H1 (cell line): Measurements from ENCODE around the gene SMTNL2. TPM values are rescaled to one million over a fixed set of nuclear protein-coding genes. Genes with fewer than 3 reads are reported as not detected.

ENCODE experiments used
- CTCF ChIA-PET: fragments of 300-600 bp; sonication (Branson Sonifier 250); formaldehyde crosslinking; loops from one replicate; lab custom pipeline; 2021; ENCODE audit not compliant: partially characterized antibody; lab: Charles Lee
- POLR2A ChIA-PET: fragments of 300-600 bp; sonication (Branson Sonifier 250); formaldehyde crosslinking; loops from one replicate; lab custom pipeline; 2021; ENCODE audit warnings: inconsistent platforms; ENCODE audit not compliant: partially characterized antibody; lab: Charles Lee
- DNase-seq, 2 experiments: peaks; one replicate each; pipeline versions ENCODE4 v3.0.0 to v3.0.0-alpha.2; 2010 to 2022; ENCODE audit warnings: low spot score in 2 of 2, low read depth in 1 of 2, mixed read lengths in 1 of 2
- FAIRE-seq: peaks from 2 replicates; lab custom pipeline; 2011; peaks lifted over from hg19 to GRCh38; lab: Jason Lieb, UNC
- H2AFZ ChIP-seq: 2 replicates; pipeline ENCODE4 v1.8.1; 2012; ENCODE audit warnings: low read length, inconsistent platforms
- H2AK5ac ChIP-seq: 2 replicates; pipeline ENCODE4 v1.6.1; 2013; ENCODE audit warnings: low read depth, low read length
- H2BK120ac ChIP-seq: replicated peaks from 2 replicates; pipeline ENCODE3; 2013; ENCODE audit warnings: low read depth, low read length, inconsistent platforms
- H2BK12ac ChIP-seq: 2 replicates; pipeline ENCODE4 v1.6.1; 2013; ENCODE audit warnings: low read depth, low read length
- H2BK15ac ChIP-seq: 2 replicates; pipeline ENCODE4 v1.6.1; 2013; ENCODE audit warnings: low read length
- H2BK20ac ChIP-seq: 2 replicates; pipeline ENCODE4 v1.6.1; 2013; ENCODE audit warnings: low read length
- H2BK5ac ChIP-seq: 2 replicates; pipeline ENCODE4 v1.6.1; 2013; ENCODE audit warnings: low read depth, low read length
- H3K14ac ChIP-seq: 2 replicates; pipeline ENCODE4 v1.6.1; 2013; ENCODE audit warnings: inconsistent platforms; ENCODE audit not compliant: insufficient read length
- H3K18ac ChIP-seq: 2 replicates; pipeline ENCODE4 v1.6.1; 2013; ENCODE audit warnings: low read length; ENCODE audit errors: extremely low read depth
- H3K23ac ChIP-seq: 2 replicates; pipeline ENCODE4 v1.6.1; 2013; ENCODE audit warnings: inconsistent platforms; ENCODE audit not compliant: insufficient read length
- H3K23me2 ChIP-seq: 2 replicates; pipeline ENCODE4 v1.6.1; 2013; ENCODE audit warnings: low read depth, low read length
- H3K27ac ChIP-seq: 2 replicates; pipeline ENCODE4 v1.6.1; 2011; ENCODE audit warnings: low read depth, low read length, inconsistent platforms
- H3K27me3 ChIP-seq, 4 experiments: replicated peaks in 1 of 4; 1 replicate in 1 of 4; 2 replicates in 3 of 4; pipeline versions ENCODE4 v1.6.1 to v1.8.1; 2011 to 2013; ENCODE audit warnings: low read length in 3 of 4, mild to moderate bottlenecking in 3 of 4, inconsistent platforms in 2 of 4, mixed read lengths in 2 of 4, moderate library complexity in 1 of 4; ENCODE audit not compliant: control insufficient read depth in 3 of 4, insufficient read depth in 3 of 4; ENCODE audit errors: extremely low read depth in 1 of 4
- H3K36me3 ChIP-seq, 4 experiments: 2 replicates each; pipeline versions ENCODE4 v1.6.1 to v1.8.1; 2011 to 2013; ENCODE audit warnings: mild to moderate bottlenecking in 4 of 4, low read length in 3 of 4, moderate library complexity in 2 of 4, control low read depth in 1 of 4, inconsistent platforms in 1 of 4; ENCODE audit not compliant: insufficient read depth in 4 of 4, control insufficient read depth in 2 of 4
- H3K4ac ChIP-seq: replicated peaks from 2 replicates; pipeline ENCODE3; 2013; ENCODE audit warnings: low read length, low read depth, mixed read lengths, inconsistent platforms; ENCODE audit not compliant: insufficient read length
- H3K4me1 ChIP-seq, 4 experiments: replicated peaks in 1 of 4; 1 replicate in 1 of 4; 2 replicates in 3 of 4; pipeline versions ENCODE4 v1.6.1 to v1.8.1; 2011 to 2013; ENCODE audit warnings: low read length in 3 of 4, inconsistent platforms in 2 of 4, mixed read lengths in 1 of 4; ENCODE audit not compliant: insufficient read depth in 4 of 4, control insufficient read depth in 3 of 4
- H3K4me2 ChIP-seq, 2 experiments: 2 replicates each; pipeline versions ENCODE4 v1.6.1 to v1.8.1; 2011 to 2013; ENCODE audit warnings: low read depth in 2 of 2, low read length in 2 of 2, control low read depth in 1 of 2, inconsistent platforms in 1 of 2, mild to moderate bottlenecking in 1 of 2; ENCODE audit not compliant: insufficient read depth in 1 of 2
- H3K4me3 ChIP-seq, 4 experiments: fragments of 200-600, 300-600 bp in 1 of 4; sonication (generic), shearing (Covaris generic), sonication (Bioruptor Twin) in 1 of 4; 2 replicates each; pipeline versions ENCODE4 v1.5.1 to v1.8.1; 2011 to 2016; ENCODE audit warnings: low read length in 4 of 4, low read depth in 3 of 4, control low read depth in 2 of 4, inconsistent platforms in 2 of 4, mild to moderate bottlenecking in 2 of 4, mixed read lengths in 1 of 4, moderate library complexity in 1 of 4; ENCODE audit not compliant: insufficient read depth in 2 of 4; ENCODE audit errors: extremely low read depth in 1 of 4
- H3K56ac ChIP-seq: replicated peaks from 2 replicates; pipeline ENCODE3; 2013; ENCODE audit warnings: low read depth, mild to moderate bottlenecking, mixed read lengths, low read length, inconsistent platforms; ENCODE audit not compliant: insufficient read length
- H3K79me1 ChIP-seq: 2 replicates; pipeline ENCODE4 v1.6.1; 2013; ENCODE audit warnings: low read depth, low read length, control low read depth
- H3K79me2 ChIP-seq, 2 experiments: 2 replicates each; pipeline versions ENCODE4 v1.6.1 to v1.8.1; 2012 to 2013; ENCODE audit warnings: low read length in 2 of 2, mild to moderate bottlenecking in 2 of 2, inconsistent platforms in 1 of 2; ENCODE audit not compliant: insufficient read depth in 2 of 2, control insufficient read depth in 1 of 2
- H3K9ac ChIP-seq, 4 experiments: replicated peaks in 1 of 4; 1 replicate in 1 of 4; 2 replicates in 3 of 4; pipeline versions ENCODE4 v1.6.1 to v1.8.1; 2011 to 2013; ENCODE audit warnings: low read depth in 3 of 4, low read length in 3 of 4, control low read depth in 2 of 4, mild to moderate bottlenecking in 2 of 4, moderate library complexity in 2 of 4, inconsistent platforms in 1 of 4; ENCODE audit errors: extremely low read depth in 1 of 4
- H3K9me3 ChIP-seq, 2 experiments: 2 replicates each; pipeline versions ENCODE4 v1.6.1 to v1.8.1; 2012 to 2013; ENCODE audit warnings: mild to moderate bottlenecking in 2 of 2, moderate library complexity in 2 of 2, control low read depth in 1 of 2, inconsistent platforms in 1 of 2, low read depth in 1 of 2, low read length in 1 of 2, mixed read lengths in 1 of 2; ENCODE audit not compliant: insufficient read depth in 2 of 2
- H4K20me1 ChIP-seq, 2 experiments: replicated peaks in 1 of 2; 2 replicates each; pipeline versions ENCODE3 to v1.8.1; 2011 to 2013; ENCODE audit warnings: inconsistent platforms in 2 of 2, low read length in 2 of 2, mild to moderate bottlenecking in 1 of 2; ENCODE audit not compliant: insufficient read depth in 2 of 2, control insufficient read depth in 1 of 2
- H4K5ac ChIP-seq: 2 replicates; pipeline ENCODE4 v1.6.1; 2013; ENCODE audit warnings: low read length, low read depth, mixed read lengths, inconsistent platforms; ENCODE audit not compliant: insufficient read length
- H4K8ac ChIP-seq: 2 replicates; pipeline ENCODE4 v1.8.0; 2013; ENCODE audit warnings: mild to moderate bottlenecking, moderate library complexity, low read length, inconsistent platforms; ENCODE audit not compliant: insufficient read depth; ENCODE audit errors: extremely low read depth
- H4K91ac ChIP-seq: replicated peaks from 2 replicates; pipeline ENCODE3; 2013; ENCODE audit warnings: low read length, mixed read lengths, inconsistent platforms; ENCODE audit not compliant: insufficient read length
- CBX8 ChIP-seq: fragments of 300-800, 300-1000 bp; sonication (generic); IDR thresholded peaks from 2 replicates; pipeline ENCODE4 v1.7.1; 2016; ENCODE audit warnings: low read depth, low read length, borderline replicate concordance
- CTBP2 ChIP-seq: IDR thresholded peaks from 2 replicates; pipeline ENCODE4 v1.7.0; 2011; ENCODE audit warnings: borderline replicate concordance, mild to moderate bottlenecking, moderate library complexity, mixed read lengths, low read length; ENCODE audit not compliant: insufficient read depth, insufficient read length
- KDM1A ChIP-seq: fragments of 200-600, 300-600 bp; sonication (generic); IDR thresholded peaks from 2 replicates; pipeline ENCODE4 v1.7.1; 2016; ENCODE audit warnings: mild to moderate bottlenecking, low read length, borderline replicate concordance
- MAFK ChIP-seq: IDR thresholded peaks from 2 replicates; pipeline ENCODE4 v1.6.1; 2012; ENCODE audit warnings: low read depth, mild to moderate bottlenecking, improper control_type of control experiment, low read length
- POLR2A ChIP-seq, 2 experiments: IDR thresholded peaks; 1 replicate in 1 of 2; 2 replicates in 1 of 2; pipeline ENCODE4 v1.6.1; 2011; ENCODE audit warnings: low read depth in 2 of 2, low read length in 2 of 2, mild to moderate bottlenecking in 2 of 2; ENCODE audit errors: control extremely low read depth in 1 of 2
- POU5F1 ChIP-seq: IDR thresholded peaks from 2 replicates; pipeline ENCODE4 v1.6.1; 2011; ENCODE audit warnings: low read depth, mild to moderate bottlenecking, low read length, moderate library complexity
- RAD21 ChIP-seq, 2 experiments: IDR thresholded peaks in 1 of 2; conservative IDR thresholded peaks in 1 of 2; 2 replicates each; pipeline ENCODE4 v1.6.1; 2011; ENCODE audit warnings: low read depth in 2 of 2, low read length in 2 of 2, improper control_type of control experiment in 1 of 2, inconsistent platforms in 1 of 2, mild to moderate bottlenecking in 1 of 2, moderate library complexity in 1 of 2
- SP1 ChIP-seq: IDR thresholded peaks from 2 replicates; pipeline ENCODE4 v1.6.1; 2011; ENCODE audit warnings: low read depth, low read length
- TBP ChIP-seq: IDR thresholded peaks from 2 replicates; pipeline ENCODE4 v1.6.1; 2011; ENCODE audit warnings: low read depth, low read length, improper control_type of control experiment
- WGBS, 2 experiments: shearing (Covaris generic) in 1 of 2; methylation state at CpG; one replicate each; pipeline versions ENCODE4 v1.1.6 to v1.1.7; 2013 to 2015; ENCODE audit warnings: low lambda C conversion rate in 2 of 2, mixed read lengths in 2 of 2, inconsistent platforms in 1 of 2, low coverage in 1 of 2, missing lambda C conversion rate in 1 of 2; ENCODE audit not compliant: insufficient replicate concordance in 2 of 2, insufficient coverage in 1 of 2, insufficient read length in 1 of 2; ENCODE audit errors: extremely low coverage in 1 of 2, missing lambda C conversion rate in 1 of 2; 5-methylcytosine and 5-hydroxymethylcytosine counted together
- polyA plus RNA-seq, 7 experiments: library from polyadenylated mRNA; depleted of rRNA in 3 of 7; stranded (reverse) in 5 of 7; unstranded in 2 of 7; fragments of >200 nt in 5 of 7; fragments of 200-250 nt in 2 of 7; gene quantifications; 1 replicate in 5 of 7; 2 replicates in 1 of 7; 4 replicates in 1 of 7; pipeline versions ENCODE4 v1.2.1 to v1.2.3, GENCODE V29; 2011 to 2013; ENCODE audit warnings: missing spikeins in 2 of 7, mixed read lengths in 2 of 7
- total RNA-seq: library from RNA; stranded (reverse); fragmentation: NEBNext Ultra II Directional; extraction: Animal tissue kit (Norgen Biotek cat#: 25700); gene quantifications from 2 replicates; pipeline ENCODE4 v1.2.1, GENCODE V29; 2021
- TF ChIP-seq, protein P1 (sequence below), 3 experiments: IDR thresholded peaks; 1 replicate in 2 of 3; 2 replicates in 1 of 3; pipeline versions ENCODE4 v1.5.1 to v1.6.1; 2011; ENCODE audit warnings: low read length in 3 of 3, mild to moderate bottlenecking in 3 of 3, inconsistent platforms in 2 of 3, low read depth in 1 of 3, moderate library complexity in 1 of 3; ENCODE audit not compliant: insufficient read depth in 1 of 3; ENCODE audit errors: control extremely low read depth in 1 of 3
- TF ChIP-seq, protein P2 (sequence below): IDR thresholded peaks from 2 replicates; pipeline ENCODE4 v1.6.1; 2012; ENCODE audit warnings: inconsistent platforms

Gene SMTNL2
- total and polyA plus RNA-seq, 2 of the 8 experiments (the other 6 are each of a cell fraction or from before 2014, with no cell fraction given) = 3.6 to 4.5 TPM

DNA sequence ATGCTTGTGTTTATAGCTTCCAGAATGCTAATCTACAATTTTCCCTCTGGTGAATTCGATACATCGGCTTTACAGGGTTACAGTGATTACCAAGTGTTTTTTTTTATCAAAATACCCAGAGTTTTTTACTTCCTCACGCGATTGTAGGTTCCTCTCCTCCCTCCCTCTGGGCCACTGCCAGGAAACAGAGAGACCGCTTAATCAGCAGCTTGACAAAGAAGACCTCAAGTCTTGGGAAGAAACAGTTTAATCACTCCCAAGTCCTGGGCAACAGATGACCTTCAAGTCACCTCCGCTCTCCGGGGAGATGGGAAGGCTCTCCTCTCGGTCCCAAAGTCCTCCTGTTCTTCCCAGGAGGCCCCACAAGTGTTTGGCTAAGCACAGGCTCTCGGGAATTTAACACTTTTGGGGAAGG, 23.5 kb downstream of the SMTNL2 start:
- H2AFZ ChIP-seq = no peak overlapping the region
- no peaks in the 10 kb centered on the region for H3K36me3 ChIP-seq
- H3K9me3 ChIP-seq = no peaks in the 10 kb centered on the region
- H3K18ac ChIP-seq = no peak overlapping the region
- H3K23me2 ChIP-seq = no peaks in the 10 kb centered on the region
- H3K56ac ChIP-seq = no peak overlapping the region
- H2BK20ac ChIP-seq = no peak overlapping the region
- H4K8ac ChIP-seq = no peak overlapping the region
- H3K79me1 ChIP-seq = no peaks in the 10 kb centered on the region
- H4K20me1 ChIP-seq = no peaks in the 10 kb centered on the region
- WGBS, 2 experiments = 71% methylated on average over 9 of the region's 9 CpGs; no CpG with 5 or more reads in 1 of the 2 experiments
- H2BK15ac ChIP-seq = no peak overlapping the region
- ChIA-PET POLR2A (interaction anchor here (1.3 kb wide), 1 partner anchor 8 kb away, joined by 5 read pairs; no protein-coding TSS in a partner anchor), CTCF (interaction anchor here (0.6 to 6.8 kb wide), 5 partner anchors 9 to 94 kb away, joined by 4 to 51 read pairs (median 5); no protein-coding TSS in a partner anchor)
- no peak overlapping the region for H3K4me3 ChIP-seq
- no peak overlapping the region for H3K4me2 ChIP-seq
- H3K4me1 ChIP-seq = peaks cover 0 to 10% (median 2%) of the 10 kb centered on the region in 4 experiments; a peak in 3 of 7 replicates
- H3K4ac ChIP-seq = no peak overlapping the region
- H4K91ac ChIP-seq = no peak overlapping the region
- H3K27me3 ChIP-seq = no peaks in the 10 kb centered on the region; a peak in 1 of 7 replicates
- no peak overlapping the region for H3K23ac ChIP-seq
- H2BK120ac ChIP-seq = no peak overlapping the region
- no peaks in the 10 kb centered on the region for H3K79me2 ChIP-seq
- no peak overlapping the region for H4K5ac ChIP-seq
- H3K27ac ChIP-seq = no peak overlapping the region
- H2AK5ac ChIP-seq = no peak overlapping the region
- DNase-seq (no peak), FAIRE-seq (no peak)
- no peak overlapping the region for H3K9ac ChIP-seq
- no peak overlapping the region for H2BK12ac ChIP-seq
- H3K14ac ChIP-seq = no peak overlapping the region
- no peak overlapping the region for H2BK5ac ChIP-seq
- TF ChIP-seq CTBP2 (no peak), POLR2A (IDR thresholded peaks at IDR 0.05; ENCODE audit: control extremely low read depth in 1 of 2, low read depth in 2 of 2, low read length in 2 of 2) (no peak), CBX8 (no peak), TBP (no peak), MAFK (no peak), RAD21 (IDR thresholded peaks at IDR 0.05 in 1 of 2, conservative IDR thresholded peaks at IDR 0.05 in 1 of 2; ENCODE audit: low read depth in 2 of 2, low read length in 2 of 2) (no peak), POU5F1 (no peak), SP1 (no peak), KDM1A (no peak)
- TF ChIP-seq, protein P1, sequence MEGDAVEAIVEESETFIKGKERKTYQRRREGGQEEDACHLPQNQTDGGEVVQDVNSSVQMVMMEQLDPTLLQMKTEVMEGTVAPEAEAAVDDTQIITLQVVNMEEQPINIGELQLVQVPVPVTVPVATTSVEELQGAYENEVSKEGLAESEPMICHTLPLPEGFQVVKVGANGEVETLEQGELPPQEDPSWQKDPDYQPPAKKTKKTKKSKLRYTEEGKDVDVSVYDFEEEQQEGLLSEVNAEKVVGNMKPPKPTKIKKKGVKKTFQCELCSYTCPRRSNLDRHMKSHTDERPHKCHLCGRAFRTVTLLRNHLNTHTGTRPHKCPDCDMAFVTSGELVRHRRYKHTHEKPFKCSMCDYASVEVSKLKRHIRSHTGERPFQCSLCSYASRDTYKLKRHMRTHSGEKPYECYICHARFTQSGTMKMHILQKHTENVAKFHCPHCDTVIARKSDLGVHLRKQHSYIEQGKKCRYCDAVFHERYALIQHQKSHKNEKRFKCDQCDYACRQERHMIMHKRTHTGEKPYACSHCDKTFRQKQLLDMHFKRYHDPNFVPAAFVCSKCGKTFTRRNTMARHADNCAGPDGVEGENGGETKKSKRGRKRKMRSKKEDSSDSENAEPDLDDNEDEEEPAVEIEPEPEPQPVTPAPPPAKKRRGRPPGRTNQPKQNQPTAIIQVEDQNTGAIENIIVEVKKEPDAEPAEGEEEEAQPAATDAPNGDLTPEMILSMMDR (IDR thresholded peaks at IDR 0.05; ENCODE audit: control extremely low read depth in 1 of 3, insufficient read depth in 1 of 3, low read depth in 1 of 3, low read length in 3 of 3) = no peak
- TF ChIP-seq, protein P2, sequence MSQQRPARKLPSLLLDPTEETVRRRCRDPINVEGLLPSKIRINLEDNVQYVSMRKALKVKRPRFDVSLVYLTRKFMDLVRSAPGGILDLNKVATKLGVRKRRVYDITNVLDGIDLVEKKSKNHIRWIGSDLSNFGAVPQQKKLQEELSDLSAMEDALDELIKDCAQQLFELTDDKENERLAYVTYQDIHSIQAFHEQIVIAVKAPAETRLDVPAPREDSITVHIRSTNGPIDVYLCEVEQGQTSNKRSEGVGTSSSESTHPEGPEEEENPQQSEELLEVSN = no peak
